Kidney epithelial cell (primary cell): ENCODE measurements around the gene BBS2. TPM values are rescaled to one million over a fixed set of nuclear protein-coding genes. Genes with fewer than 3 reads are reported as not detected.
A peak's percentile ranks its signal among the peaks of the same experiment; 100 is the strongest.

ENCODE experiments used
- DNase-seq: peaks from one replicate; pipeline ENCODE4 v3.0.0-alpha.2; 2010; ENCODE audit warnings: low read depth
- H3K27me3 ChIP-seq: 2 replicates; pipeline ENCODE4 v1.6.0; 2011; ENCODE audit warnings: low read length; ENCODE audit not compliant: control insufficient read depth, insufficient read depth
- H3K36me3 ChIP-seq: 2 replicates; pipeline ENCODE4 v1.5.1; 2011; ENCODE audit warnings: low read length; ENCODE audit not compliant: control insufficient read depth, insufficient read depth
- H3K4me3 ChIP-seq: 2 replicates; pipeline ENCODE4 v1.5.1; 2011; ENCODE audit warnings: low read depth, mild to moderate bottlenecking, control low read depth, low read length
- total RNA-seq: library from RNA; depleted of rRNA; stranded (reverse); fragments of >200 nt; gene quantifications from 2 replicates; pipeline ENCODE4 v1.2.3, GENCODE V29; 2015
- TF ChIP-seq, protein P1 (sequence below): IDR thresholded peaks from 2 replicates; pipeline ENCODE4 v1.5.1; 2011; ENCODE audit warnings: mild to moderate bottlenecking, moderate library complexity, low read length, control low read depth, inconsistent platforms; ENCODE audit not compliant: insufficient read depth, poor library complexity, severe bottlenecking

BBS2 gene
- total RNA-seq, 1 donor from 2014 or later = 34.2 TPM

DNA sequence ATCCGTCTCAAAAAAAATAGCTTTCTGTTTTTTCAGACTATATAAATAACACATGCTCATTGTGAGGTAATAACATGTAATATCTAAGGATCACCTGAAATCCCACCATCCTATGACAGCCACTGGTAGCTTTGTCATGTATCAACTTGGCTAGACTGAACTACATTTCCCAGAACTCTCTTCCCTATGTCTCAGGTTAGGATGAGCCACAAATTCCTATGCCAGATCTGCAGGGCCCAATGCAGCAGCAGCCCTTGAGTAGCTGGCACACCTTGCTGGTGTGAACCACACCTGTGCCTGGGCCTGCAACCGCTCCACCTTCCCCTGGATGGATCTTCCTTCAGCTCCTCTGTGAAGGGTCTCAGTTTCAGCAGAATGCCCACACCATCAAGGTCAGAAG lies 40.4 kb downstream of the BBS2 start:
- Histone ChIP-seq H3K36me3 (peaks cover 1% of the 10 kb centered on the region), H3K27me3 (no peaks in the 10 kb centered on the region), H3K4me3 (no peak overlapping the region)
- no peak for DNase-seq
- TF ChIP-seq, protein P1, sequence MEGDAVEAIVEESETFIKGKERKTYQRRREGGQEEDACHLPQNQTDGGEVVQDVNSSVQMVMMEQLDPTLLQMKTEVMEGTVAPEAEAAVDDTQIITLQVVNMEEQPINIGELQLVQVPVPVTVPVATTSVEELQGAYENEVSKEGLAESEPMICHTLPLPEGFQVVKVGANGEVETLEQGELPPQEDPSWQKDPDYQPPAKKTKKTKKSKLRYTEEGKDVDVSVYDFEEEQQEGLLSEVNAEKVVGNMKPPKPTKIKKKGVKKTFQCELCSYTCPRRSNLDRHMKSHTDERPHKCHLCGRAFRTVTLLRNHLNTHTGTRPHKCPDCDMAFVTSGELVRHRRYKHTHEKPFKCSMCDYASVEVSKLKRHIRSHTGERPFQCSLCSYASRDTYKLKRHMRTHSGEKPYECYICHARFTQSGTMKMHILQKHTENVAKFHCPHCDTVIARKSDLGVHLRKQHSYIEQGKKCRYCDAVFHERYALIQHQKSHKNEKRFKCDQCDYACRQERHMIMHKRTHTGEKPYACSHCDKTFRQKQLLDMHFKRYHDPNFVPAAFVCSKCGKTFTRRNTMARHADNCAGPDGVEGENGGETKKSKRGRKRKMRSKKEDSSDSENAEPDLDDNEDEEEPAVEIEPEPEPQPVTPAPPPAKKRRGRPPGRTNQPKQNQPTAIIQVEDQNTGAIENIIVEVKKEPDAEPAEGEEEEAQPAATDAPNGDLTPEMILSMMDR = no peak

- DNase-seq = no peak
- Histone ChIP-seq H3K36me3 (peaks cover 1% of the 10 kb centered on the region), H3K27me3 (no peaks in the 10 kb centered on the region), H3K4me3 (no peak overlapping the region)
- TF ChIP-seq, protein P1 = no peak
These were observed 41.4 kb downstream of the BBS2 start for GRCh38 chr16:56478281-56479049.

- Histone ChIP-seq H3K36me3 (peaks cover 1% of the 10 kb centered on the region), H3K4me3 (no peak overlapping the region), H3K27me3 (no peaks in the 10 kb centered on the region)
- peak; percentile 53 for DNase-seq
- TF ChIP-seq, protein P1 = no peak
These were observed 42.5 kb downstream of the BBS2 start for GRCh38 chr16:56477096-56477878.

DNA sequence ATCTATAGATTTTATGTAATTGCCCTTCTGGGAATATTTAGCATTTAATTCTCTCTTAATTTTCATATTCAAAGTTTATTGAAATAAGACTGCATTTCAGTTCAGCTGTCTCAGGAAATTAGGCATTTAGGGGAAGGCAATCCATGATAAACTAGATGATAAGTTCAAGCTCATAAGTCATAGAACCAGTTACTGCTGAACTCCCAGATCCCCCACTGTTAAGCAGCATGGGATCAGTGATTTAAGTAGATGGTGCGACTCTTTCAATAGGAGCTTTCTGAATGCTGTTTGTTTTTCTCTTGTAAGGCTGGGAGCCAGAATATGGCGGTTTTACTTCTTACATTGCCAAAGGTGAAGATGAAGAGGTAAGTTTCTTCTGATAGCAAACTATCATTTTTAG lies 44.6 kb downstream of the BBS2 start:
- TF ChIP-seq, protein P1 = no peak
- Histone ChIP-seq H3K36me3 (no peaks in the 10 kb centered on the region), H3K27me3 (no peaks in the 10 kb centered on the region), H3K4me3 (no peak overlapping the region)
- no peak for DNase-seq

DNA sequence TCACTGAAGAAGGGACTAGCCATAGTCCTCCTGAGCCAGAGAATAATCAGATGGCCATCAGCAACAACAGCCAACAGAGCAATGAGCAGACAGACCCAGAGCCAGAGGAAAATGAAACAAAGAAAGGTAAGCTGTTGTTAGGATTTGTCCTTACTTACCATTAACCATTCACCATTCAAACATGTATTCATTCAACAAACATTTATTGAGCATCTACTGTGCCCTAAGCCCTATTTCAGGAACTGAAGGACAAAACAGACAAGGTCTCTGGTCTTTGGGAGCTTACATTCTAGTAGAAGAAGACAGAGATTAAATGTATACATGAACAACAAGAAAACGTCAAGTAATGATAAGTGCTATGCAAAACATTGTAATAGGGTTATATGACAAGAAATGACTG lies 49.2 kb downstream of the BBS2 start:
- DNase-seq = no peak
- TF ChIP-seq, protein P1 = no peak

More for the DNA sequence above, 49.2 kb downstream of the BBS2 start:
- Histone ChIP-seq H3K36me3 (no peaks in the 10 kb centered on the region), H3K4me3 (no peak overlapping the region), H3K27me3 (no peaks in the 10 kb centered on the region)
